ENCODE data around the gene ADAMTS2.

GRCh38 chr5:179221196-179221876 lies 123.9 kb downstream of the ADAMTS2 start:
- TF ChIP-seq, protein P1, sequence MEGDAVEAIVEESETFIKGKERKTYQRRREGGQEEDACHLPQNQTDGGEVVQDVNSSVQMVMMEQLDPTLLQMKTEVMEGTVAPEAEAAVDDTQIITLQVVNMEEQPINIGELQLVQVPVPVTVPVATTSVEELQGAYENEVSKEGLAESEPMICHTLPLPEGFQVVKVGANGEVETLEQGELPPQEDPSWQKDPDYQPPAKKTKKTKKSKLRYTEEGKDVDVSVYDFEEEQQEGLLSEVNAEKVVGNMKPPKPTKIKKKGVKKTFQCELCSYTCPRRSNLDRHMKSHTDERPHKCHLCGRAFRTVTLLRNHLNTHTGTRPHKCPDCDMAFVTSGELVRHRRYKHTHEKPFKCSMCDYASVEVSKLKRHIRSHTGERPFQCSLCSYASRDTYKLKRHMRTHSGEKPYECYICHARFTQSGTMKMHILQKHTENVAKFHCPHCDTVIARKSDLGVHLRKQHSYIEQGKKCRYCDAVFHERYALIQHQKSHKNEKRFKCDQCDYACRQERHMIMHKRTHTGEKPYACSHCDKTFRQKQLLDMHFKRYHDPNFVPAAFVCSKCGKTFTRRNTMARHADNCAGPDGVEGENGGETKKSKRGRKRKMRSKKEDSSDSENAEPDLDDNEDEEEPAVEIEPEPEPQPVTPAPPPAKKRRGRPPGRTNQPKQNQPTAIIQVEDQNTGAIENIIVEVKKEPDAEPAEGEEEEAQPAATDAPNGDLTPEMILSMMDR (conservative IDR thresholded peaks at IDR 0.05; ENCODE audit: low read depth in 2 of 2), result no peak
- TF ChIP-seq EZH2 (IDR thresholded peaks at IDR 0.05; ENCODE audit: low read depth, unreplicated experiment) (no peak), POLR2AphosphoS5 (IDR thresholded peaks at IDR 0.05; ENCODE audit: low read depth) (no peak), EZH2phosphoT487 (IDR thresholded peaks at IDR 0.05; ENCODE audit: unreplicated experiment) (no peak), ETS1 (IDR thresholded peaks at IDR 0.05) (no peak), REST (IDR thresholded peaks at IDR 0.05; ENCODE audit: unreplicated experiment) (no peak), ZNF331 (CRISPR knock-in tag; IDR thresholded peaks at IDR 0.05; ENCODE audit: low read depth) (no peak), CREB1 (CRISPR knock-in tag; IDR thresholded peaks at IDR 0.05; ENCODE audit: low read depth) (no peak), JUNB (IDR thresholded peaks at IDR 0.05; ENCODE audit: unreplicated experiment) (no peak), NANOG (IDR thresholded peaks at IDR 0.05; ENCODE audit: borderline replicate concordance) (no peak), ZNF114 (CRISPR knock-in tag; IDR thresholded peaks at IDR 0.05) (no peak)
- TF ChIP-seq, protein P2, sequence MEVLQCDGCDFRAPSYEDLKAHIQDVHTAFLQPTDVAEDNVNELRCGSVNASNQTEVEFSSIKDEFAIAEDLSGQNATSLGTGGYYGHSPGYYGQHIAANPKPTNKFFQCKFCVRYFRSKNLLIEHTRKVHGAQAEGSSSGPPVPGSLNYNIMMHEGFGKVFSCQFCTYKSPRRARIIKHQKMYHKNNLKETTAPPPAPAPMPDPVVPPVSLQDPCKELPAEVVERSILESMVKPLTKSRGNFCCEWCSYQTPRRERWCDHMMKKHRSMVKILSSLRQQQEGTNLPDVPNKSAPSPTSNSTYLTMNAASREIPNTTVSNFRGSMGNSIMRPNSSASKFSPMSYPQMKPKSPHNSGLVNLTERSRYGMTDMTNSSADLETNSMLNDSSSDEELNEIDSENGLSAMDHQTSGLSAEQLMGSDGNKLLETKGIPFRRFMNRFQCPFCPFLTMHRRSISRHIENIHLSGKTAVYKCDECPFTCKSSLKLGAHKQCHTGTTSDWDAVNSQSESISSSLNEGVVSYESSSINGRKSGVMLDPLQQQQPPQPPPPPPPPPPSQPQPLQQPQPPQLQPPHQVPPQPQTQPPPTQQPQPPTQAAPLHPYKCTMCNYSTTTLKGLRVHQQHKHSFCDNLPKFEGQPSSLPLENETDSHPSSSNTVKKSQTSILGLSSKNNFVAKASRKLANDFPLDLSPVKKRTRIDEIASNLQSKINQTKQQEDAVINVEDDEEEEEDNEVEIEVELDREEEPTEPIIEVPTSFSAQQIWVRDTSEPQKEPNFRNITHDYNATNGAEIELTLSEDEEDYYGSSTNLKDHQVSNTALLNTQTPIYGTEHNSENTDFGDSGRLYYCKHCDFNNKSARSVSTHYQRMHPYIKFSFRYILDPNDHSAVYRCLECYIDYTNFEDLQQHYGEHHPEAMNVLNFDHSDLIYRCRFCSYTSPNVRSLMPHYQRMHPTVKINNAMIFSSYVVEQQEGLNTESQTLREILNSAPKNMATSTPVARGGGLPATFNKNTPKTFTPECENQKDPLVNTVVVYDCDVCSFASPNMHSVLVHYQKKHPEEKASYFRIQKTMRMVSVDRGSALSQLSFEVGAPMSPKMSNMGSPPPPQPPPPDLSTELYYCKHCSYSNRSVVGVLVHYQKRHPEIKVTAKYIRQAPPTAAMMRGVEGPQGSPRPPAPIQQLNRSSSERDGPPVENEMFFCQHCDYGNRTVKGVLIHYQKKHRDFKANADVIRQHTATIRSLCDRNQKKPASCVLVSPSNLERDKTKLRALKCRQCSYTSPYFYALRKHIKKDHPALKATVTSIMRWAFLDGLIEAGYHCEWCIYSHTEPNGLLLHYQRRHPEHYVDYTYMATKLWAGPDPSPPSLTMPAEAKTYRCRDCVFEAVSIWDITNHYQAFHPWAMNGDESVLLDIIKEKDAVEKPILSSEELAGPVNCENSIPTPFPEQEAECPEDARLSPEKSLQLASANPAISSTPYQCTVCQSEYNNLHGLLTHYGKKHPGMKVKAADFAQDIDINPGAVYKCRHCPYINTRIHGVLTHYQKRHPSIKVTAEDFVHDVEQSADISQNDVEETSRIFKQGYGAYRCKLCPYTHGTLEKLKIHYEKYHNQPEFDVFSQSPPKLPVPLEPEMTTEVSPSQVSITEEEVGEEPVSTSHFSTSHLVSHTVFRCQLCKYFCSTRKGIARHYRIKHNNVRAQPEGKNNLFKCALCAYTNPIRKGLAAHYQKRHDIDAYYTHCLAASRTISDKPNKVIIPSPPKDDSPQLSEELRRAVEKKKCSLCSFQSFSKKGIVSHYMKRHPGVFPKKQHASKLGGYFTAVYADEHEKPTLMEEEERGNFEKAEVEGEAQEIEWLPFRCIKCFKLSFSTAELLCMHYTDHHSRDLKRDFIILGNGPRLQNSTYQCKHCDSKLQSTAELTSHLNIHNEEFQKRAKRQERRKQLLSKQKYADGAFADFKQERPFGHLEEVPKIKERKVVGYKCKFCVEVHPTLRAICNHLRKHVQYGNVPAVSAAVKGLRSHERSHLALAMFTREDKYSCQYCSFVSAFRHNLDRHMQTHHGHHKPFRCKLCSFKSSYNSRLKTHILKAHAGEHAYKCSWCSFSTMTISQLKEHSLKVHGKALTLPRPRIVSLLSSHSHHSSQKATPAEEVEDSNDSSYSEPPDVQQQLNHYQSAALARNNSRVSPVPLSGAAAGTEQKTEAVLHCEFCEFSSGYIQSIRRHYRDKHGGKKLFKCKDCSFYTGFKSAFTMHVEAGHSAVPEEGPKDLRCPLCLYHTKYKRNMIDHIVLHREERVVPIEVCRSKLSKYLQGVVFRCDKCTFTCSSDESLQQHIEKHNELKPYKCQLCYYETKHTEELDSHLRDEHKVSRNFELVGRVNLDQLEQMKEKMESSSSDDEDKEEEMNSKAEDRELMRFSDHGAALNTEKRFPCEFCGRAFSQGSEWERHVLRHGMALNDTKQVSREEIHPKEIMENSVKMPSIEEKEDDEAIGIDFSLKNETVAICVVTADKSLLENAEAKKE (CRISPR knock-in tag; IDR thresholded peaks at IDR 0.05), result no peak

Measured in GM23338 (cell line).